ENCODE data around the gene OR1L6. TPM values are rescaled to one million over a fixed set of nuclear protein-coding genes. Genes with fewer than 3 reads are reported as not detected.

OR1L6 gene
- total and polyA plus RNA-seq, 4 experiments from 2014 or later: not detected

DNA sequence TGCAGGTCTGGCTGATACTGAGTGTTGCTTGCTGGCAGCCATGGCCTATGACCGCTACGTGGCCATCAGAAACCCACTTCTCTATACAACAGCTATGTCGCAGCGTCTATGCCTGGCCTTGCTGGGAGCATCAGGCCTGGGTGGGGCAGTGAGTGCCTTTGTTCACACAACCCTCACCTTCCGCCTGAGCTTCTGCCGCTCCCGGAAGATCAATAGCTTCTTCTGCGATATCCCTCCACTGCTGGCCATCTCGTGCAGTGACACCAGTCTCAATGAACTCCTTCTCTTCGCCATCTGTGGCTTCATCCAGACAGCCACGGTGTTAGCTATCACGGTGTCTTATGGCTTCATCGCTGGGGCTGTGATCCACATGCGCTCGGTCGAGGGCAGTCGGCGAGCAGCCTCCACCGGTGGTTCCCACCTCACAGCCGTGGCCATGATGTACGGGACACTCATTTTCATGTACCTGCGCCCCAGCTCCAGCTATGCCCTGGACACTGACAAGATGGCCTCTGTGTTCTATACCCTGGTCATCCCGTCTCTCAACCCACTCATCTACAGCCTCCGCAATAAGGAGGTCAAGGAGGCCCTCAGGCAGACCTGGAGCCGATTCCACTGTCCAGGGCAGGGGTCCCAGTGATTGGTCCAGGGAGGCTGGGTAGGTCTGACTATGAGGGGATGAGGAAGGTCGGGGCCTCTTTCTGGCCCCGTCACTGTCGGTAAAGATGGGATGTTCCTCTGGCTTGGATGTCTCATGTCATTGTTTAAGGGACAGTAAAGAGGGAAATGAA lies 47.3 kb downstream of the OR1L6 start:
- Mint-ChIP-seq H3K9me3 (no peaks in the 10 kb centered on the region), H3K4me3 (no peak overlapping the region), H3K27ac (no peak overlapping the region), H3K27me3 (no peaks in the 10 kb centered on the region), H3K4me1 (no peaks in the 10 kb centered on the region), H3K36me3 (peaks cover 0 to 2% of the 10 kb centered on the region in 2 donors)
- ChIA-PET CTCF (ENCODE audit: partially characterized antibody) (no interaction called here), POLR2A (ENCODE audit: partially characterized antibody) (no interaction called here)
- intact Hi-C loops (cut with micrococcal nuclease): no loop called here
- DNase-seq: no peak
- H3K27me3 ChIP-seq (ENCODE audit: insufficient read depth, low read length): no peaks in the 10 kb centered on the region
- H3K4me1 ChIP-seq (ENCODE audit: insufficient read depth, low read length): no peaks in the 10 kb centered on the region
- H3K27ac ChIP-seq (ENCODE audit: low read depth, low read length): no peak overlapping the region
- H3K9me3 ChIP-seq (ENCODE audit: control insufficient read depth in 1 of 2, low read length in 2 of 2): no peaks in the 10 kb centered on the region
- H3K4me3 ChIP-seq (ENCODE audit: low read length in 2 of 2): no peak overlapping the region
- no peaks in the 10 kb centered on the region for H3K36me3 ChIP-seq (ENCODE audit: insufficient read depth, low read length)

DNA sequence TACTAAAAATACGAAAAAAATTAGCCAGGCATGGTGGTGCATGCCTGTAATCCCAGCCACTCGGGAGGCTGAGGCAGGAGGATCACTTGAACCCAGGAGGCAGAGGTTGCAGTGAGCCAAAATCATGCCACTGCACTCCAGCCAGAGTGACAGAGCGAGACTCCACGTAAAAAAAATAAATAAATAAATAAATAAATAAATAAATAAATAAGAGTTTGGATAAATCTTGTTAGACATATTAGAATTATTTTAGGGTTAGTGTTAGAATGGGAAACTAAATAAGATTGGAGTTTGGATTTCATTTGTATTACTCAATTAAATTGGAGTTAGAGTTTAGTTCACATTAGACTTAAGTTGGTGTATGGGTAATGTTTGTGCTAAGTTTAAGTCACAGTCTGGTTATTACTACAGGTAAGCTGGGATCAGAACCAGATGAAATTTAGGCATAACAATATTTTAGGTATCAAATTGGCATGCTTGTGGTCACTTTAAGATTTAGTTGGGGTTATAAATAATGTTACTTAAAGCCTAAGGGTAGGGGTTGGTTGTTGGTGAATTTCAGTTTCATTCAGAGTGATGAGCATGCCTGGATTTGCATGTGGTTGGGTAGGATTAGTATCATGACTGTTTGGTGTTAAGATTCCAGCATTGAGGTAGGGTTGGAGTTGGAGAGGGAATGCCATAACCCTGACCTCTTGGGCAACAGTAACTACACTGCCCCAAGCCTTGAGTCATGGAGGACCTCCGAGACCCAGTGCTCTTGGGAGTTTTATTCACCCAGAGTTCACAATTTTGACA lies 50.0 kb downstream of the OR1L6 start:
- Histone ChIP-seq H3K4me3 (ENCODE audit: low read length in 2 of 2) (no peak overlapping the region), H3K27ac (ENCODE audit: low read depth, low read length) (no peak overlapping the region), H3K36me3 (ENCODE audit: insufficient read depth, low read length) (no peaks in the 10 kb centered on the region), H3K9me3 (ENCODE audit: control insufficient read depth in 1 of 2, low read length in 2 of 2) (no peaks in the 10 kb centered on the region), H3K4me1 (ENCODE audit: insufficient read depth, low read length) (no peaks in the 10 kb centered on the region), H3K27me3 (ENCODE audit: insufficient read depth, low read length) (no peaks in the 10 kb centered on the region)
- ChIA-PET CTCF (ENCODE audit: partially characterized antibody) (no interaction called here), POLR2A (ENCODE audit: partially characterized antibody) (no interaction called here)
- intact Hi-C loops (cut with micrococcal nuclease): no loop called here
- Mint-ChIP-seq H3K36me3 (peaks cover 0 to 2% of the 10 kb centered on the region in 2 donors), H3K4me3 (no peak overlapping the region), H3K4me1 (no peaks in the 10 kb centered on the region), H3K9me3 (peaks cover 0 to 2% (median 0%) of the 10 kb centered on the region in 8 donors), H3K27ac (peak overlapping the region in 1 of 7 donors; percentile 40), H3K27me3 (no peaks in the 10 kb centered on the region)
- no peak for DNase-seq

DNA sequence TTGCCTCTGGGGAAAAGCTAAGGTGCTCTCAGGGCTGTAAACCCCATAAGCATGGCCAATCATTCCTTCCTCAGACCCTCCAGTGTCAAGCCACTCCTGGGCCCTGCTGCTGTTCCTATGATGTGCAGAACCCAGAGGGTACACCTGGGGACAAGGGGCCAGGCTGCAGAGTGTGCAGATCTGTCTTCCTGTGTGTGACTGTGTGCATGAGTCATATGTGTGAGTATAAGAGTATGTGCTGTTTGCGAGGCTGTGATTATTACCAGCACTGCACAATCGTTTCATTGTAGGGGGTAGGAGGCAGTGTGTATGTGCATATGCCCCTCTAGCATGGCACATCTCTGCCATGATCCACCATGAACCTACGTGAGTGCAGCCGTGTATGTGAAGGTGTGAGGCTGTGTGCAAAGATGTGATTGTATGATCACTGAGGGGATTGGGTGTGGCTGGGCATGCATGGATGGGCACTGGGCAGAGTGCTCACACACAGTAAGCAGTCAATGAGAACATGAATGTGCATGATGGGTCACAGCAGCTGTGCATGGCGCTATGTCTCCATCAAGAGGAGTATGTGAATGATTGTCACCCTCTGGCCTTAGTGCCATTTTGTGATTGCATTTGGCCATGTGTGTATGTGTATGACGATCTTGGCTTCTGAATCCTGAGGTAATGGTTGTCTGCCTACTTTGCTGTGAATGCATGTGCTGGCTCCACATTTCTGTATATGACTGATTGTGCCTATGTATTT lies 55.4 kb downstream of the OR1L6 start:
- H3K4me3 ChIP-seq (ENCODE audit: low read length in 2 of 2): no peak overlapping the region
- Mint-ChIP-seq H3K27me3 (no peaks in the 10 kb centered on the region), H3K27ac (no peak overlapping the region), H3K4me3 (no peak overlapping the region), H3K36me3 (peaks cover 0 to 4% of the 10 kb centered on the region in 2 donors), H3K9me3 (peaks cover 0 to 2% (median 0%) of the 10 kb centered on the region in 8 donors), H3K4me1 (peaks cover 0 to 2% (median 0%) of the 10 kb centered on the region in 4 donors)
- POLR2A ChIA-PET (ENCODE audit: partially characterized antibody): no interaction called here
- H3K9me3 ChIP-seq (ENCODE audit: control insufficient read depth in 1 of 2, low read length in 2 of 2): no peaks in the 10 kb centered on the region
- H3K27me3 ChIP-seq (ENCODE audit: insufficient read depth, low read length): no peaks in the 10 kb centered on the region
- no peaks in the 10 kb centered on the region for H3K36me3 ChIP-seq (ENCODE audit: insufficient read depth, low read length)
- DNase-seq: no peak
- intact Hi-C loops (cut with micrococcal nuclease): no loop called here
- H3K4me1 ChIP-seq (ENCODE audit: insufficient read depth, low read length): no peaks in the 10 kb centered on the region
- CTCF ChIA-PET (ENCODE audit: partially characterized antibody): no interaction called here
- no peak overlapping the region for H3K27ac ChIP-seq (ENCODE audit: low read depth, low read length)

Other genes starting within 250 kb of the OR1L6 start
- not detected for gene OR1J2, start 231.5 kb upstream of the OR1L6 start, total RNA-seq
- not detected for gene OR1J2, start 231.5 kb upstream of the OR1L6 start, polyA plus RNA-seq
- gene OR1J4, start 223.2 kb upstream of the OR1L6 start, total RNA-seq: not detected
- gene OR1J4, start 223.2 kb upstream of the OR1L6 start, polyA plus RNA-seq: not detected
- not detected for gene OR1N1, start 215.0 kb upstream of the OR1L6 start, total RNA-seq
- not detected for gene OR1N1, start 215.0 kb upstream of the OR1L6 start, polyA plus RNA-seq
- not detected for gene OR1N2, start 189.2 kb upstream of the OR1L6 start, total RNA-seq
- gene OR1N2, start 189.2 kb upstream of the OR1L6 start, polyA plus RNA-seq: not detected
- not detected for gene OR1L8, start 158.9 kb upstream of the OR1L6 start, total RNA-seq
- not detected for gene OR1L8, start 158.9 kb upstream of the OR1L6 start, polyA plus RNA-seq
- gene OR1Q1, start 127.6 kb upstream of the OR1L6 start, total RNA-seq: not detected
- not detected for gene OR1Q1, start 127.6 kb upstream of the OR1L6 start, polyA plus RNA-seq
- gene OR1B1, start 84.7 kb upstream of the OR1L6 start, total RNA-seq: not detected
- gene OR1B1, start 84.7 kb upstream of the OR1L6 start, polyA plus RNA-seq: not detected
- not detected for gene OR1L1, start 80.6 kb upstream of the OR1L6 start, total RNA-seq
- not detected for gene OR1L1, start 80.6 kb upstream of the OR1L6 start, polyA plus RNA-seq
- gene OR1L3, start 67.2 kb upstream of the OR1L6 start, total RNA-seq: not detected
- gene OR1L3, start 67.2 kb upstream of the OR1L6 start, polyA plus RNA-seq: not detected
- gene OR1L4, start 18.3 kb upstream of the OR1L6 start, total RNA-seq: not detected
- gene OR1L4, start 18.3 kb upstream of the OR1L6 start, polyA plus RNA-seq: not detected
- not detected for gene OR5C1, start 46.6 kb downstream of the OR1L6 start, total RNA-seq
- not detected for gene OR5C1, start 46.6 kb downstream of the OR1L6 start, polyA plus RNA-seq
- not detected for gene OR1K1, start 57.8 kb downstream of the OR1L6 start, total RNA-seq
- gene OR1K1, start 57.8 kb downstream of the OR1L6 start, polyA plus RNA-seq: not detected
- 10 to 100 TPM; 16.5 to 18.1 TPM for gene PDCL, start 86.3 kb downstream of the OR1L6 start, total RNA-seq
- 10 to 100 TPM; 10.4 to 12.1 TPM for gene PDCL, start 86.3 kb downstream of the OR1L6 start, polyA plus RNA-seq
- 10 to 100 TPM; 66.6 to 70.7 TPM for gene RC3H2, start 163.1 kb downstream of the OR1L6 start, total RNA-seq
- 10 to 100 TPM; 18.7 to 27.4 TPM for gene RC3H2, start 163.1 kb downstream of the OR1L6 start, polyA plus RNA-seq
- 10 to 100 TPM; 20.2 to 20.5 TPM for gene ZBTB6, start 171.0 kb downstream of the OR1L6 start, total RNA-seq
- gene ZBTB6, start 171.0 kb downstream of the OR1L6 start, polyA plus RNA-seq: 1 to 10 TPM; 2.5 to 2.9 TPM
- gene ZBTB26, start 189.2 kb downstream of the OR1L6 start, total RNA-seq: 10 to 100 TPM; 10.5 to 10.9 TPM
- 1 to 10 TPM; 1.4 TPM for gene ZBTB26, start 189.2 kb downstream of the OR1L6 start, polyA plus RNA-seq
- gene RABGAP1, start 198.7 kb downstream of the OR1L6 start, total RNA-seq: 10 to 100 TPM; 43.2 to 43.6 TPM
- 10 to 100 TPM; 21.6 to 24.1 TPM for gene RABGAP1, start 198.7 kb downstream of the OR1L6 start, polyA plus RNA-seq

Data from CD4-positive, alpha-beta memory T cell (primary cell).